IMR-90 (cell line): ENCODE measurements around the gene TJAP1. TPM values are rescaled to one million over a fixed set of nuclear protein-coding genes. Genes with fewer than 3 reads are reported as not detected.

Source experiments
- ATAC-seq: fragments of 200-7000 bp; cut with Tn5 transposase; 2 replicates; pipeline ENCODE4 v1.9.1; 2020; ENCODE audit warnings: low read depth, mild to moderate bottlenecking, moderate library complexity
- BruUV-seq: library from RNA; stranded (reverse); fragments of 400-500 nt; replicated peaks from 2 replicates; lab custom pipeline; 2021; lab: Mats Ljungman, UMichigan
- CTCF ChIA-PET: fragments of 300-600 bp; formaldehyde crosslinking; extraction: SDS; loops from one replicate; lab custom pipeline; 2021; ENCODE audit warnings: antibody characterized with exemption; lab: Yijun Ruan, JAX
- POLR2A ChIA-PET: fragments of 300-600 bp; sonication (Branson Sonifier 250); formaldehyde crosslinking; loops from one replicate; lab custom pipeline; 2022; ENCODE audit warnings: antibody characterized with exemption; ENCODE audit not compliant: unreplicated experiment; lab: Charles Lee
- DNase-seq: peaks from one replicate; pipeline ENCODE4 v3.0.0; 2013
- H2AFZ ChIP-seq: replicated peaks from 2 replicates; pipeline ENCODE3; 2013; ENCODE audit warnings: low read length, mild to moderate bottlenecking; ENCODE audit not compliant: poor library complexity
- H2AK5ac ChIP-seq: 2 replicates; pipeline ENCODE4 v1.6.1; 2013; ENCODE audit warnings: low read depth, low read length, inconsistent platforms
- H2AK9ac ChIP-seq: replicated peaks from 2 replicates; pipeline ENCODE3; 2013; ENCODE audit warnings: mild to moderate bottlenecking, low read depth, low read length, moderate library complexity; ENCODE audit not compliant: poor library complexity
- H2BK120ac ChIP-seq: 2 replicates; pipeline ENCODE4 v1.6.1; 2013; ENCODE audit warnings: low read depth, low read length, inconsistent platforms
- H2BK15ac ChIP-seq: 3 replicates; pipeline ENCODE4 v1.6.1; 2013; ENCODE audit warnings: low read depth, low read length, inconsistent platforms
- H2BK20ac ChIP-seq: 2 replicates; pipeline ENCODE4 v1.6.1; 2013; ENCODE audit warnings: low read depth, mild to moderate bottlenecking, inconsistent platforms, low read length, moderate library complexity
- H2BK5ac ChIP-seq: 2 replicates; pipeline ENCODE4 v1.6.1; 2013; ENCODE audit warnings: mild to moderate bottlenecking, low read depth, low read length, inconsistent platforms; ENCODE audit not compliant: poor library complexity, severe bottlenecking
- H3K14ac ChIP-seq: replicated peaks from 2 replicates; pipeline ENCODE4 v1.6.1; 2013; ENCODE audit warnings: low read depth, low read length, inconsistent platforms
- H3K18ac ChIP-seq: 2 replicates; pipeline ENCODE4 v1.6.1; 2013; ENCODE audit warnings: low read depth, low read length, control low read depth
- H3K23ac ChIP-seq: 2 replicates; pipeline ENCODE4 v1.6.1; 2013; ENCODE audit warnings: low read depth, low read length, inconsistent platforms
- H3K27ac ChIP-seq: 2 replicates; pipeline ENCODE4 v1.5.1; 2013; ENCODE audit warnings: mild to moderate bottlenecking, control low read depth, low read length; ENCODE audit not compliant: insufficient read depth
- H3K27me3 ChIP-seq: 2 replicates; pipeline ENCODE4 v1.6.1; 2013; ENCODE audit warnings: low read length; ENCODE audit not compliant: control insufficient read depth, insufficient read depth
- H3K36me3 ChIP-seq: 2 replicates; pipeline ENCODE4 v1.6.1; 2013; ENCODE audit warnings: low read length, mixed read lengths; ENCODE audit not compliant: control insufficient read depth, insufficient read depth
- H3K4ac ChIP-seq: 2 replicates; pipeline ENCODE4 v1.6.1; 2013; ENCODE audit warnings: low read depth, low read length, inconsistent platforms
- H3K4me1 ChIP-seq: 2 replicates; pipeline ENCODE4 v1.6.1; 2013; ENCODE audit warnings: low read length, mixed read lengths; ENCODE audit not compliant: control insufficient read depth, insufficient read depth
- H3K4me2 ChIP-seq: 2 replicates; pipeline ENCODE4 v1.6.1; 2013; ENCODE audit warnings: low read depth, mild to moderate bottlenecking, control low read depth, low read length, moderate library complexity
- H3K4me3 ChIP-seq: 2 replicates; pipeline ENCODE4 v1.5.1; 2013; ENCODE audit warnings: low read depth, mild to moderate bottlenecking, control low read depth, low read length, moderate library complexity; ENCODE audit not compliant: insufficient read depth
- H3K56ac ChIP-seq: 2 replicates; pipeline ENCODE4 v1.6.1; 2013; ENCODE audit warnings: low read length, inconsistent platforms; ENCODE audit not compliant: insufficient read depth; ENCODE audit errors: extremely low read depth
- H3K79me1 ChIP-seq, 2 experiments: 2 replicates each; pipeline ENCODE4 v1.6.1; 2013; ENCODE audit warnings: low read length in 2 of 2, inconsistent platforms in 1 of 2, low read depth in 1 of 2
- H3K9ac ChIP-seq: 2 replicates; pipeline ENCODE4 v1.6.1; 2013; ENCODE audit warnings: low read depth, low read length, control low read depth
- H3K9me1 ChIP-seq: 2 replicates; pipeline ENCODE4 v1.6.1; 2013; ENCODE audit warnings: low read length, inconsistent platforms; ENCODE audit not compliant: insufficient read depth
- H3K9me3 ChIP-seq: 2 replicates; pipeline ENCODE4 v1.6.1; 2013; ENCODE audit warnings: low read length; ENCODE audit not compliant: control insufficient read depth, insufficient read depth
- H4K20me1 ChIP-seq: 2 replicates; pipeline ENCODE4 v1.6.1; 2013; ENCODE audit warnings: low read length, inconsistent platforms; ENCODE audit not compliant: insufficient read depth
- H4K5ac ChIP-seq: 2 replicates; pipeline ENCODE4 v1.6.1; 2013; ENCODE audit warnings: mild to moderate bottlenecking, low read depth, low read length, control low read depth
- H4K8ac ChIP-seq, 2 experiments: 2 replicates each; pipeline ENCODE4 v1.6.1; 2013; ENCODE audit warnings: low read depth in 2 of 2, low read length in 2 of 2, control low read depth in 1 of 2, inconsistent platforms in 1 of 2
- H4K91ac ChIP-seq: 2 replicates; pipeline ENCODE4 v1.6.1; 2013; ENCODE audit warnings: low read depth, low read length, inconsistent platforms; ENCODE audit not compliant: insufficient read depth
- BHLHE40 ChIP-seq: fragments of 150-350 bp; IDR thresholded peaks from 2 replicates; pipeline ENCODE4 v1.6.1; 2016; ENCODE audit warnings: mild to moderate bottlenecking, low read depth, low read length
- CHD1 ChIP-seq: IDR thresholded peaks from 2 replicates; pipeline ENCODE4 v1.6.1; 2012; ENCODE audit warnings: low read depth, low read length, improper control_type of control experiment
- CTCF ChIP-seq: conservative IDR thresholded peaks from 2 replicates; pipeline ENCODE4 v1.5.1; 2012; ENCODE audit warnings: mild to moderate bottlenecking, low read depth, low read length, improper control_type of control experiment
- ELK1 ChIP-seq: fragments of 150-350 bp; IDR thresholded peaks from 2 replicates; pipeline ENCODE4 v1.6.1; 2016; ENCODE audit warnings: low read depth, mild to moderate bottlenecking, low read length, moderate library complexity, borderline replicate concordance
- FOS ChIP-seq: fragments of 150-350 bp; IDR thresholded peaks from 2 replicates; pipeline ENCODE4 v1.6.1; 2016; ENCODE audit warnings: low read depth, low read length
- MAFK ChIP-seq: IDR thresholded peaks from 2 replicates; pipeline ENCODE4 v1.6.1; 2012; ENCODE audit warnings: low read depth, low read length, improper control_type of control experiment
- MAZ ChIP-seq: IDR thresholded peaks from 2 replicates; pipeline ENCODE4 v1.6.1; 2012; ENCODE audit warnings: low read depth, mild to moderate bottlenecking, low read length, improper control_type of control experiment, moderate library complexity, borderline replicate concordance
- MXI1 ChIP-seq: IDR thresholded peaks from 2 replicates; pipeline ENCODE4 v1.6.1; 2012; ENCODE audit warnings: low read depth, mild to moderate bottlenecking, low read length, moderate library complexity, borderline replicate concordance
- NFE2L2 ChIP-seq: fragments of 150-350 bp; IDR thresholded peaks from 2 replicates; pipeline ENCODE4 v1.6.1; 2016; ENCODE audit warnings: low read depth, mild to moderate bottlenecking, low read length
- POLR2A ChIP-seq: IDR thresholded peaks from 2 replicates; pipeline ENCODE4 v1.6.1; 2012; ENCODE audit warnings: mild to moderate bottlenecking, low read depth, low read length
- RAD21 ChIP-seq: IDR thresholded peaks from 2 replicates; pipeline ENCODE4 v1.6.1; 2012; ENCODE audit warnings: low read length, improper control_type of control experiment
- RCOR1 ChIP-seq: IDR thresholded peaks from 2 replicates; pipeline ENCODE4 v1.6.1; 2012; ENCODE audit warnings: mild to moderate bottlenecking, low read length, improper control_type of control experiment; ENCODE audit not compliant: insufficient replicate concordance
- SMC3 ChIP-seq: fragments of 150-350 bp; IDR thresholded peaks from 2 replicates; pipeline ENCODE4 v1.6.1; 2016; ENCODE audit warnings: low read depth, mild to moderate bottlenecking, antibody characterized with exemption, low read length, moderate library complexity
- WGBS, 2 experiments: methylation state at CpG; one replicate each; pipeline versions ENCODE4 v1.1.5 to v1.1.7; 2013; ENCODE audit warnings: missing lambda C conversion rate in 2 of 2; ENCODE audit not compliant: insufficient read length in 1 of 2; ENCODE audit errors: extremely low coverage in 2 of 2; 5-methylcytosine and 5-hydroxymethylcytosine counted together
- dilution Hi-C: fragments of 300-500 bp; cut with HindIII; formaldehyde crosslinking; loops from one replicate; pipeline ENCODE4 v1.14.3; 2018; ENCODE audit warnings: low sequenced_read_pairs; ENCODE audit not compliant: unreplicated experiment
- in situ Hi-C: fragments of 300-500 bp; cut with MboI; formaldehyde crosslinking; loops from 3 replicates; pipeline ENCODE4 v1.14.3; 2019; ENCODE audit warnings: low sequenced_read_pairs, inconsistent platforms, mixed read lengths
- intact Hi-C: fragments of 100-400 bp; cut with micrococcal nuclease; formaldehyde crosslinking; loops from 2 replicates; pipeline ENCODE4 v1.10.0; 2022
- polyA plus RNA-seq, 3 experiments: library from polyadenylated mRNA; depleted of rRNA; stranded (reverse); fragments of >200 nt; gene quantifications; 2 replicates each; pipeline ENCODE4 v1.2.3, GENCODE V29; 2012; ENCODE audit warnings: low replicate concordance in 1 of 3
- total RNA-seq: library from RNA; depleted of rRNA; stranded (reverse); fragments of >200 nt; gene quantifications from 2 replicates; pipeline ENCODE4 v1.2.3, GENCODE V29; 2012
- TF ChIP-seq, protein P1 (sequence below): fragments of 150-350 bp; IDR thresholded peaks from 2 replicates; pipeline ENCODE4 v1.6.1; 2017; ENCODE audit warnings: mild to moderate bottlenecking, antibody characterized with exemption, low read length, low read depth

TJAP1 gene
- total and polyA plus RNA-seq, 2 of the 4 experiments (the other 2 are of a cell fraction) = 12.2 to 34.2 TPM

- in situ Hi-C loops = no loop called here
- TF ChIP-seq CTCF (no peak), RAD21 (no peak), MAFK (no peak), ELK1 (no peak), SMC3 (no peak), MAZ (no peak), BHLHE40 (no peak), FOS (no peak), NFE2L2 (no peak), CHD1 (no peak), POLR2A (no peak), RCOR1 (no peak), MXI1 (no peak)
- TF ChIP-seq, protein P1, sequence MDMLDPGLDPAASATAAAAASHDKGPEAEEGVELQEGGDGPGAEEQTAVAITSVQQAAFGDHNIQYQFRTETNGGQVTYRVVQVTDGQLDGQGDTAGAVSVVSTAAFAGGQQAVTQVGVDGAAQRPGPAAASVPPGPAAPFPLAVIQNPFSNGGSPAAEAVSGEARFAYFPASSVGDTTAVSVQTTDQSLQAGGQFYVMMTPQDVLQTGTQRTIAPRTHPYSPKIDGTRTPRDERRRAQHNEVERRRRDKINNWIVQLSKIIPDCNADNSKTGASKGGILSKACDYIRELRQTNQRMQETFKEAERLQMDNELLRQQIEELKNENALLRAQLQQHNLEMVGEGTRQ = no peak
Observed at GRCh38 chr6:43435682-43436437, 41.5 kb upstream of the TJAP1 start.

More at GRCh38 chr6:43435682-43436437, 41.5 kb upstream of the TJAP1 start:
- Histone ChIP-seq H4K8ac (no peak overlapping the region), H2AK5ac (no peak overlapping the region), H3K9me1 (peaks cover 18% of the 10 kb centered on the region; the same call in 1 of the 2 replicates), H2BK120ac (no peak overlapping the region), H2BK15ac (no peak overlapping the region), H2AK9ac (no peak overlapping the region), H2BK5ac (no peak overlapping the region), H3K9ac (no peak overlapping the region), H3K4me3 (no peak overlapping the region), H4K5ac (no peak overlapping the region), H3K23ac (no peak overlapping the region), H3K14ac (0 out of 2 replicates have a peak overlapping the region, but pooled peaks have one; percentile 6), H2AFZ (no peak overlapping the region), H3K27ac (peak overlapping the region; percentile 10; the same call in 1 of the 2 replicates), H3K56ac (no peak overlapping the region), H3K4ac (0 out of 2 replicates have a peak overlapping the region, but pooled peaks have one; percentile 6), H3K18ac (no peak overlapping the region), H3K79me1 (peaks cover 4 to 6% of the 10 kb centered on the region in 2 experiments; a peak in 2 of 4 replicates), H2BK20ac (no peak overlapping the region), H3K9me3 (no peaks in the 10 kb centered on the region), H3K4me2 (no peak overlapping the region), H3K4me1 (peaks cover 16% of the 10 kb centered on the region), H4K20me1 (no peaks in the 10 kb centered on the region; the same call in 1 of the 2 replicates), H3K36me3 (peaks cover 22% of the 10 kb centered on the region), H4K91ac (no peak overlapping the region), H3K27me3 (no peaks in the 10 kb centered on the region)
- DNase-seq (no peak), ATAC-seq (no peak; the same call in 1 of the 2 replicates)
- ChIA-PET CTCF (no interaction called here), POLR2A (no interaction called here)
- BruUV-seq = no TSS peak
- intact Hi-C loops = loop anchor here (1.0 kb wide), 1 partner anchor 41 kb away; the partner anchor contains the start of gene TJAP1
- dilution Hi-C loops = no loop called here
- WGBS, 2 experiments = 92% methylated on average over 4 of the region's 9 CpGs; no CpG with 5 or more reads in 1 of the 2 experiments
